ENCODE measurements around the gene OSBPL1A.
"Not testable (repeated sequence)": the region's sequence is repeated elsewhere in the genome, so short reads cannot be mapped to it uniquely, and the experiment has no call there.

OSBPL1A gene

DNA sequence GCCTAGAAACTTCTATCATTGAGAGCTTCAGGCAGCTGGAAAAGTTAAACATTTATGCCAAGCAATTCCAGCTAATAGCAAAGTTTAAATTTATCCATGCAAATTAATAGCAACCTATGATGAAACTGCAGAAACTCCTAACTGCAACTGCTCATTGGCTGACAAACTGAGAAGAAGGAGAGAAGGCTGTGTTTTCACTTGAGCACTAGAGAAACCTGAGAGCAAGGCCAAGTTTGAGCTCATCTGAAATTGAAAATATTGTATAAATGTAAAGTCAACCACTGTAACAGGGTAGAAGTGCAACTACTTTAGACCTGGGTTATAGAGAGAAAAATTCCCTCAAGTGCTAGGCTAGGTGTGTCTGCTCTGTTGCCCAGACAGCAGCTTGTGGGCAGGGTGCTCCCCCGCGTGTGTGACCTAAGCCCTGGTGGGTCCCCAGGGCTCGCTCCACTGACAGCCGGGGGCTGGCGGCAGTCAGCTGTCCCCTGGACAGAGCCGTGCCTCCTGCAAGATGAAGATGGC, 208.6 kb downstream of the OSBPL1A start:
- DNase-seq (ENCODE audit: low read depth in 2 of 2, low spot score in 1 of 2): no peak

DNA sequence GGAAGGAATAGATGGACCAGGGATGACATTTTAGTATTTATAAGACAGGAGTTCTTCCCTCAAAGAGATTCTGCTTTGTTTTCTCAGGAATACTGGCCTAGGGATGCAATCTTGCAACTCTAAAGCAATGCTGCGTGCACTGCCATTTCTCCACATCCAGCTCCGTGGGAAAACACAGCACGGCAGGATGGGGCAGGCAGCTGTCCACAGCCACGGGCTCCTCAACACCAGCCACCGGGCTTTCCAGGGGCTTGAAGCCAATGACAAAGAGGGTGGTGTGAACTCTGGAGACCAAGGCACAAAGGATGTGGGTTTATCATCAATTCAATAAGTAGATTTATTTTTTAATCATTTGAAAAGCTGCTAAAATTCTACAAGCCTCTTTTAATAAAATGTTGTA, 209.5 kb downstream of the OSBPL1A start:
- no peak for DNase-seq (ENCODE audit: low read depth in 2 of 2, low spot score in 1 of 2)

DNA sequence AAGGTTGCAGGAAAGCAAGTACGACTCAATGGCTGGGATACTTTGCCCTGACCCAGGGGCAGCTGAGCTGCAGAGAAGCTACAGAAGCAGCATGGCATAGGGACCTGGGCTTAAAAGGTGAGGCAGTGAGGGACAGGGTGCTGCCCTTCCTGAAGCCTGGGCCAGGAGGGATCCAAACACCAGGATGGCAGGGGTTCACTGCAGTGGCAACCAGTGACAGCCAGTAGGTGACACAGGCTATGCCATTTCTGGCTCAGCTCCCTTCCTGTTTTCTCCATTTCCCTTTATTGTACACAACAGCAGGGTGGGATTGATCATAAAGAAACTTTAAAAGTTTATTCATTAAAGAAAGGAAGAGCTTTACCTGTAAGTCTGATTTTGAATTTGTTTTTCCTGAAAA, 209.9 kb downstream of the OSBPL1A start:
- no peak for DNase-seq (ENCODE audit: low read depth in 2 of 2, low spot score in 1 of 2)

DNA sequence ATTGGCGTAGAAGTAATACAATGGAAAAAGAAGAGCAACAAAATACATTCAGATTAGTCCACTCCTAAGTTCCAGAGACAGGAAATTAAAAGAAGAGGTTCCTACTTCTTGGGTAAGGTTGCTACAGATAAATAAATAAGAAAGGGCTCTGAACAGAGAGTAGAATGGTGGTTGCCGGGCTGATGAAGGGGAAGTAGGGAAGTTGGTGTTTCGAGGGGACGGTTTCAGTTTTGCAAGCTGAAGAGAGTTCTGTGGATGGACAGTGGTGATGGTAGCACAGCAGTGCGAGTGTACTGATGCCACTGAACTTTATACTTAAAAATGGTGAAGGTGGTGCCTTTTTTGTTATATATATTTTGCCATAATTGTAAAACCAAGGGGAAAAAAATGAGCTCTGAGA, 210.6 kb downstream of the OSBPL1A start:
- no peak for DNase-seq (ENCODE audit: low read depth in 2 of 2, low spot score in 1 of 2)

DNA sequence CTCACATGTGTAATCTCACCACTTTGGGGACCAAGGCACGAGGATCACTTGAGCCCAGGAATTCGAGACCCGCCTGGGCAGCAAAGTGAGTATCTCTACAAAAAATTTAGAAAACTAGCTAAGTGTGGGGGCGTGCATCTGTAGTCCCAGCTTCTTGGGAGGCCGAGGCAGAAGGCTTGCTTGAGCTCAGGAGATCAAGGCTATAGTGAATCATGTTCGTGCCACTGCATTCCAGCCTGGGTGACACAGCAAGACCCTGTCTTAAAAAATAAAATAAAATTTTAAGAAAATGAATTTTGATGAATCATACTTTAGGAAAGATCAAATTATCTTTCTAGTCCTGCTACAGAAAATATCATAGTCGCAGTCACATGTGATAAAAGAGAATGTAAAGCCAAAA, 211.8 kb downstream of the OSBPL1A start:
- no peak for DNase-seq (ENCODE audit: low read depth in 2 of 2, low spot score in 1 of 2)

DNA sequence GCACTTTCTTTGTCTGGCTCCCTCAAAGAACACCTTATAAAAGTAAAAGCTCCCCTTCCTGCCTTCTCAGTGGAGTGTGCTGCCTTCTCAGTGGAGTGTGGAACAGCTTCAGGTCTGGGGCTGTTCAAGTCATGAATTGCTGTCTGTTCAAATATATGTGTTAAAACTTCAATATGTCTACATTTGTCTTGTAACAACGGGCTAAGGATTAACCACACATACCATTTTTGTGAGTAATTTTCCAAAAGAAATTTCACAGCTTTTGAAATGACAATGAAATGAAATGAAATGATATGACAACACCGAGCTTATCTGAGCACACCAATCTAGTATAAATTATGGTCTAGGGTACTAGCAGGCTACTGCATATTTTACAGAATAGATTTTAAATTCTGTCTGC, 215.8 kb downstream of the OSBPL1A start:
- no peak for DNase-seq (ENCODE audit: low read depth in 2 of 2, low spot score in 1 of 2)

DNA sequence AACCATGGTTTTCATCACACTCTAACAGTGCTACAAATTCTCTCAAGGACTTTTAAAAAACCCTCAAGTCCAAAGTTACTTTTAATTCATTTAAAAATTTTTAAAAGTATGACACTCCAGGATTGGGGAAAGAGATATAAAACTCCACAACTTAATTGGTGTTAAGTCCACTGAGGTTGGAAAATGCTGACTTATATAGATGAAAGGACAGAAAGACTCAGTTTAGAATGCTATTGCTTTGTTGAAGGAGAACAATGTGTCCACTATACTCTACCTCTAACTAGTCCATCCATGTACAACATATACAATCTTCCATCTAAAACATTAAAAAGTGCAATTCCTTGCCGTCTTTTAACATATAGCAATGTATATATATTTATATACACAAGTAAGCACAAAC, 217.6 kb downstream of the OSBPL1A start:
- no peak for DNase-seq (ENCODE audit: low read depth in 2 of 2, low spot score in 1 of 2)

DNA sequence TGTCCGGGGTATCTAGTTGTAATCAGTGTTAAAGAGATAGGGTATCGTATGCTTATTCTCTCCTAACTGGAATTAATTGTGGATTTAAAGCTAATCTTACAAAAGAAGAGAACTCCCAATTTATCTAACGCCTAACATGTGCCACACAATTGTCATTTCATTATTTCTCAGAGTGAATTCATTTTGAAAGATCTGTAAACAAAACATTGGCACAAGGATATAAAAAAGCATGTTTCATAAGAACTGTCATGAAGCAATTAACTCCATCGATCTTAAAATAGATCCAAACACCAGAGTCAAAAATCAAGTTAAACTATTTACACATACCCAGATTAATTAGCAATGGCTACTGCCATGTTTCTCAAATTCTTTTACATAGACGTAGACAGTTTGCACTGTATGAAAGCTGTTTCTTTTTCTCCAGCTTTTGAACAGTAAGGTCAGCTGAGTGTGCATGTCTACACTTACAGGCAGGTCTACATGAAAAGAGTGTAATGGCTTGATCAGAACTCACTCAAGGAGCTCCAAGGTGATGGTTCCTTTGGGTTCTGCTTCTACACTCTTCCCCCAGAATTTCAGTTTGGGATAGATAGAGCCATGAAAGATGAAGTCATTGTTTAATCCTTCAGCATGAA, 220.0 kb downstream of the OSBPL1A start:
- DNase-seq (ENCODE audit: low read depth in 2 of 2, low spot score in 1 of 2): no peak

DNA sequence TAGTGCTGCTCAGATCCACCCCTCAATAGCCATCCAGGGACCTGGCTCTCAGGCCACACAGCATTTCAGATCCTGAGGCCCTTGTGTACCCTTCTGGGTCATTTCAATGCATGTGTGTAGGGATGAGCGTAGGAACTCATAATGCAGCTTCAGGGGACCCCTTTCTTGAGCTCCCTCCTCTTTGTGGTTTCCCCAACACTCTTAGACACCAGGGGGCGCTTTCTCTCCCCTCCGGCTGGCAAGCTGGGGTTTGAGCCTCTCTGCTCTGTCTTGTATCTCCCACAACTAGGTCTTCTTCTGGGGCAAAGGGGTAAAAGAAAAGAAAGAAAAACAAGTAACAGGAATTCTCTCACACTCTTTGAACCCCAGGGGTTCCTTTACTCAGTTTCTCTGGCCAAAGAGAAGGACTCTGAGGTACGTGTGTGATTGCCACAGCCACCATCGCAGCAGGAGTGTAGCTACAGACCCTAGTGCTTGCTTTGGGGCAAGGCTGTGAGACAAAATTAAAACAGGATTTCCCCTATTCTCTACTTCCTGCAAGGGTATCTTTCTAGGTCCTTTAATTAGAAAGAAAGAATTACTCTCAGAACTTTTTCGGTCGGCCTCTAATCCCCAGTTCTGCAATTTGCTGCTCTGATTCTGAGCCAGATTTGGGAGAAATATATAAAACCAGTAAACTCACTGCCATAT, 220.8 kb downstream of the OSBPL1A start:
- peak in 1 of 2 donors; percentile 4 for DNase-seq (ENCODE audit: low read depth in 2 of 2, low spot score in 1 of 2)

DNA sequence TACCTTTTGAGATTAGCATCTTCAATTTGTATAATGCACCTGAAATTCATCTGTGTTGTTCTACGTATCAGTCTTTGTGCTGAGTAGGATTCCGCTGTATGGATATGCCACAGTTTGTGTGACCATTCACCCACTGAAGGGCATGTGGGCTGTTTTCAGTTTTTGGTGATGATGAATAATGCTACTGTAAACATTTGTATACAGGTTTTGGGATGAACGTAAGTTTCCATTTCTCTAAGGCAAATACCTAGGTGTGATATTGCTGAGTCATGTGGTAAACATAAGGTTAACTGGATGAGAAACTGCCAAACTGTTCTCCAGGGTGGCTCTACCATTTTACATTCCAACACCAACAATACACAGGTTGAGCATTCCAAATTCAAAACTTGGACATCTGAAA, 223.6 kb downstream of the OSBPL1A start:
- no peak for DNase-seq (ENCODE audit: low read depth in 2 of 2, low spot score in 1 of 2)

DNA sequence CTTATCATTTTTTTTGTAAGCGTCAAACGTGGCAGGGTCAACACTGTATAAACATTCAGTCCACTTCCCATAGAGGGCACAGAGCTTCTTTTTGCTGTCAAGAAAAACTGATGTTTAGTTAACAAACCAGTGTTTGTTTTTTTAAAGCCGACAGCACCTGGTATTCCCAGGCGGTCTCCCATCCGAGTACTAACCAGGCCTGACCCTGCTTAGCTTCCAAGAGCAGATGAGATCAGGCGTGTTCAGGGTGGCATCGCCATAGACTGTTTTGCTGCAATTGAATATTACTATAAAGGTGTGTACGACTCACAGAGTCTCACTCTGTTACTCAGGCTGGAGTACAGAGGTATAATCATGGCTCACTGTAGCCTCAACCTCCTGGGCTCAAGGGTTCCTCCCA, 227.3 kb downstream of the OSBPL1A start:
- DNase-seq (ENCODE audit: low read depth in 2 of 2, low spot score in 1 of 2): no peak

DNA sequence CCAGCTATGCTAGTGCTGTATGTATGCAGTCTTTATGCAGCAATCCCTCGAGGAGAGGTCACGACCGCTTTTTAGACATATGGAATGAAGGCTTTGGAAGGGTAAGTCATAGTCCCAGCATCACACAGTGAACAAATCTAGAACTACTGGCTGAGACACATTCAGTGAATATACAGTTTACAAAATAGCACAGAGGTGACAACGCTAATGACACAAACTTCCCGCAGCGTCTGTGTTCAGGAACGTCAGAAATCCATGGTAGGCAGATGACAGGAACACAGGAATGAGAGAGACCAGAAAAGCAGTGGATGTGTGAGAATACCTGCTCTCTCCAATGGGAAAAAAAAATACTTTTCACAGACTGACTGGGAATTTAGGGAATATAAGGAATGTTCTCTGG, 229.1 kb downstream of the OSBPL1A start:
- DNase-seq (ENCODE audit: low read depth in 2 of 2, low spot score in 1 of 2): no peak

DNA sequence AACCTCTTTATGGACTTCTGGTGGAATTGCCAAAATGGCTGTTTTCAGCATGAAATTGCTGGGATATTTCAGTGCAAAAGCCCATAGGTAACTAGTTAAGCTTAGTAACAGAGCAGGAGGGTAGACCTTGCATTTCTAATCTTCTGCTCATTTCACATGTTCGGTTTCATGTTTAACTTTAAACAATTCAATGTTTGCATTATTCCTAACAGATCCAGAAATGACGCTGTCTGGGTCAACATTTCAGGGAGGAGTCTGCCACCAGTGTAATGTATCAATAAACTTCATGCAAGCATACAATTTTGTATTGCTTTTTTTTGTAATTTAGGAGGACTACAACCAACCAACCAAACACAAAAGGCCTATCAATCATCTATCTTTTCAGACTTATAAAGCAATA, 236.3 kb downstream of the OSBPL1A start:
- DNase-seq (ENCODE audit: low read depth in 2 of 2, low spot score in 1 of 2): no peak

DNA sequence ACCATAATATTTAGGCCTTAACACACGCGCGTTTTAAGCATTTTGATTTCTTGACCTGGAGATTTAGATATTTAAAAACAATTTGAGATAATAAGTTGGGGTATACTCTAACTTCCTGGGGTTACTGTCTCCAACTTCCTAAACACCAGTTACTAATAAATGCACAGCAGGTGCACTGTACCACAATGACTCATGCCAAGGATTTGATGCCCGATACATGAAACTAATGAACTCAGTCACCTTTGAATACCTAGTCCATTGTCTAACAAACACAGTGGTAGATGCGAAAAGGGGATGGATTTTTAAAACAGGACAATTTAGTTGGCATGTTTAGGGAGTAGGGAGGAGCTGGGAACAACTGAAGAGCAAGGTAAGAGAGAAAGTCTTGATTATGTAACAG, 237.5 kb downstream of the OSBPL1A start:
- DNase-seq (ENCODE audit: low read depth in 2 of 2, low spot score in 1 of 2): no peak

DNA sequence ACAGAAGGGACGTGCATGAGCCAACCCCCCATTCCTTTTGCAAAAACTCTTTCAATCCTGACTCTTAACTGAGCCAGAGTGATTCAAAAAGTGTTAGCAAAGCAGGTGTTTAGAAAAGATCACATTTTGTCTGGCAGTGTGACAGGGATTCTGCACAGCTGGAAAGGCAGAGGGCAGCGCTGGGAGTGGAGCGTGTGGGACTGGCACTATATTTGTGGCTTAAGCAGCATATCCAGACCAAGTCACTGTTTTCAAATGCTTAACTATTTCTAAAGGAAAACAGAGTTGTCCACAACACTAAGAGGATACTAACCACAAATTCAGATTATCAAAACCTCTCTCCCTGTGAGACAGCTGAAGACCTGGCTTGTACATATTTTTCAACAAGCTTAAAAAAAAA, 239.8 kb downstream of the OSBPL1A start:
- DNase-seq (ENCODE audit: low read depth in 2 of 2, low spot score in 1 of 2): no peak

DNA sequence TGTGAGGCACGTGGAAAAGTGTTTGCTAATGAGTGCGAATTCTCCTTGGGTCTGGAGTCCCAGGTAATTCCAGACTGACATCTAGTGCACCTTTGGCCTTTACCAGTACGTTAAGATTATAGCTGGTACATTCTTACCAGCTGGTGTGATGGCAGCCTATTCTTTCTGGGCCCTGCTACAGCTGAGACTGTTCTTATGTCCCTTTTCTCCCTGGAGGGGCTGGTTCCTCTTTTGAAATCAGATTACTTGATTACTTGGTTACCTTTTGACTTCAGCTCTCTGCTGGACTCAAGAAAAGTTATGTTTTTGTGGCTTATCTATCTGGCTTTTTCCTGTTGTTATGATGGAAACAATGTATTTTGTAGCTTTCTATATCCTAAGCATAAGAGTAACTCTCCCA, 244.2 kb downstream of the OSBPL1A start:
- no peak for DNase-seq (ENCODE audit: low read depth in 2 of 2, low spot score in 1 of 2)

DNA sequence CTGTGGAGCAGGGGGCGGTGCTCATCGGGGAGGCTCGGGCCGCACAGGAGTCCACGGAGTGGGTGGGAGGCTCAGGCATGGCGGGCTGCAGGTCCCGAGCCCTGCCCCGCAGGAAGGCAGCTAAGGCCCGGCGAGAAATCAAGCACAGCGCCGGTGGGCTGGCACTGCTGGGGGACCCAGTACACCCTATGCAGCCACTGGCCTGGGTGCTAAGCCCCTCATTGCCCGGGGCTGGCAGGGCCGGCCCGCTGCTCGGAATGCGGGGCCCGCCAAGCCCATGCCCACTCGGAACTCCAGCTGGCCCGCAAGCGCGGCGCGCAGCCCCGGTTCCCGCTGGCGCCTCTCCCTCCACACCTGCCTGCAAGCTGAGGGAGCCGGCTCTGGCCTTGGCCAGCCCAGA, 248.0 kb downstream of the OSBPL1A start:
- not testable (repeated sequence) for DNase-seq (ENCODE audit: low read depth in 2 of 2, low spot score in 1 of 2)

DNA sequence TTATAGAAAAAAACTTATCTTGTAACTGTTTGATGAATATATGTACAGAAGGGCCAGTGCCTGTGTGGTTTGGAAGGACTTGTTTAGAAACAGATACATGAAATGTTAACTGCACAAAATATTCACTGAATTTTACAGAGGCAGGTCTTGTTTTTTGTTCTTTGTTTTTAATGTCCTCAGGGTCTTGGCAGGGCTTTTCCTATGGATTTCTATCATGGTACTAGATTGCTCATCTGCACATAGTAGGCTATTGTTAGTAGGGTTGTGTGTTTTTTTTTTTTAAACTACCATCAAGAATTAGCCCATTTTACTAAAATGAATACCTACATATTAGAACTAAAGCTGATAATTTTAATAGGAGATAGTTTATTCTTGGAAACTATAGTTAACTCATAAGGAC, 255.2 kb downstream of the OSBPL1A start:
- DNase-seq (ENCODE audit: low read depth in 2 of 2, low spot score in 1 of 2): no peak

DNA sequence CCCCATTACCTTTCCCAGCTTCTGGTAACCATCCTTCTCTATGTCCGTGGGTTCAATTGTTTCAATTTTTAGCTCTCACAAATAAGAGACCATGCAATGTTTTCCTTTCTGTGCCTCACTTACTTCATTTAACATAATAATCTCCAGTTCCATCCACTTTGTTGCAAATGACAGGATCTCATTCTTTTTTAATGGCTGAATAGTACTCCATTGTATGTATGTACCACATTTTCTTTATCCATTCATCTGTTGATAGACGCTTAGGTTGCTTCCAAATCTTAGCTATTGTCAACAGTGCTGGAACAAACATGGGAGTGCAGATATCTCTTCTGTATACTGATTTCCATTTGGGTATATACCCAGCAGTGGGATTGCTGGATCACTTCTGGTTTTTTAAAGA, 256.9 kb downstream of the OSBPL1A start:
- no peak for DNase-seq (ENCODE audit: low read depth in 2 of 2, low spot score in 1 of 2)

DNA sequence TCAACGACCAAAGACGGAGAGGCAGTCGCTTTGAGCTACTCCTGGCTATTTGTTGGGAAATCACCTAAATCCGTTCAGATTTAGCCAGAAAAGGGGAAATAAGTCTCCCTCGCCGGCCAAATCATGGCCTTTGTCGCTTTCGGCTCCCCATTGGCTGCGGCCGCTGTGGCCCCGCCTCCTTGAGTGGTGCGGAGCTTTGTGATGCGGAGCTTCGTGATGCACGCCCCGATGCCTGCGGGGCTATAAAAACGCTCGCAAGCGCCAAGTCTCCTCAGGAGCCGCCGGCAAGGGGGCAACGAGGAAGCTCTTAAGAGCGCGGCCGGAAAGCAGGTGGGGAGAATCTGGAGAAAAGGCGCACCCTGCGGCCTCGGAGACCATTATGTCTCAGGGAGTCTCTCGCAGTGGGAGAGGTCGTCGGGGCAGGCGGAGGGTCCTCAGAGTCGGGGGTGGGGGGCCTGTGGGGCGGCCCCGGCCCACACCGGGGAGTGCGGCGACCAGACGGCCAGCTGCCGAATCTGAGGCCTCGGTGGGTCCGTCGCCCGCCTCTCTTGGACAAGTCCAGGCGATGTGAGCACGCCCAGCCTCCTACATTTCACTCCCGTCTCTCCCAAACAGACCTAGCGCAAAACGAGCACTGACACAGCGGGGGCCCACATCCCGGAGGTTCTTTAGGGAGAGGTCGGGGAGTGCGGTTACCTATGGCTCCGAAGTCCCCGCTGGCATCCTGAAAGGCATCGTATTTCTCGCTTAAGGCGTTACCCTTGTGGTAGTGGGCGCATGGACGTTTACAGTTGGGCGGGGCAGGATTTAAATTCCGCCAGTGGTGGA, 258.6 kb downstream of the OSBPL1A start, which contains the start of gene CABYR:
CABYR (plus strand) TSS at position 274 of the 828 bp plus-strand sequence. CDS start 4,053 bp downstream, outside the sequence.
- DNase-seq (ENCODE audit: low read depth in 2 of 2, low spot score in 1 of 2): peak; percentile 35 to 40

DNA sequence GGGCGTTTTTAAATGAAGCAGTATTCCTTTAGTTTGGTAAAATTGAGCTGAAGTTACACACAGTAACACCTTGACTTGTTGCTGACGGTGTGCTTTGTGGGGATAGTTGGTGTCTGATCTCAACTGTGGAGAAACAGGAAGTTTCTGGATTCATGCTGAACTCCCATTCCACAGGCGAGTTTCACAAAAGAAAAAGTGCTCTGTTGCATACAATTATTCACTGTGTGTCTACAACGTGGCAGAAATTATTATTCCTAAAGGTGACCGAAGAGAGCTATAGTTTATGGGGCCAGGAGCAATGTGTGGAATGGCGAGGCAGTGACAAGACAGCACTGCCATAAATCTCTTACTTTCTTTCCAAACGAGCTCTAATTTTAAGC, 259.2 kb downstream of the OSBPL1A start:
- no peak for DNase-seq (ENCODE audit: low read depth in 2 of 2, low spot score in 1 of 2)

DNA sequence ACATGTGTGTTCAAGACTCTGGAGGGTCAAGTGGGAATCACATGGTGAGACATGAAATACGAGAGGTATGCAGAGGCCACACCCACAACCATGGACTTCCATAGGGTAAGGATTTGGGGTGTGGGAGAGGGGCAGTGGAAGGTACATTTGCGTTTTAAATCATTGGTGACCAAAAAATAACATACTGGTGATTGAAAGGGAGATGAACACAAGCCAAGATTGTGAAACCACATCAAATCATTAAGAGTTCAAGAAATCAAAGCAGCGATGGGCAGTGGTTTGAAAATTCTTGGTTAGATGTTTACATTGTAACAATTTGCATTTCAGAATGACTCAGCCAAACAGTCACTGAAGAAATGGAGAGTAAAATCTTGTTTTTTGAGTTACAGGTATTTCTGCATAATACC, 260.7 kb downstream of the OSBPL1A start:
- DNase-seq (ENCODE audit: low read depth in 2 of 2, low spot score in 1 of 2): no peak

All from stimulated activated CD8-positive, alpha-beta memory T cell treated with anti-CD3 and anti-CD28 coated beads, Interleukin-4, amount 100 ng/mL, for 4 hours (primary cell).